ENCODE measurements around the gene HIBCH.
"Not testable (repeated sequence)": the region's sequence is repeated elsewhere in the genome, so short reads cannot be mapped to it uniquely, and the experiment has no call there.

The HIBCH gene

DNA sequence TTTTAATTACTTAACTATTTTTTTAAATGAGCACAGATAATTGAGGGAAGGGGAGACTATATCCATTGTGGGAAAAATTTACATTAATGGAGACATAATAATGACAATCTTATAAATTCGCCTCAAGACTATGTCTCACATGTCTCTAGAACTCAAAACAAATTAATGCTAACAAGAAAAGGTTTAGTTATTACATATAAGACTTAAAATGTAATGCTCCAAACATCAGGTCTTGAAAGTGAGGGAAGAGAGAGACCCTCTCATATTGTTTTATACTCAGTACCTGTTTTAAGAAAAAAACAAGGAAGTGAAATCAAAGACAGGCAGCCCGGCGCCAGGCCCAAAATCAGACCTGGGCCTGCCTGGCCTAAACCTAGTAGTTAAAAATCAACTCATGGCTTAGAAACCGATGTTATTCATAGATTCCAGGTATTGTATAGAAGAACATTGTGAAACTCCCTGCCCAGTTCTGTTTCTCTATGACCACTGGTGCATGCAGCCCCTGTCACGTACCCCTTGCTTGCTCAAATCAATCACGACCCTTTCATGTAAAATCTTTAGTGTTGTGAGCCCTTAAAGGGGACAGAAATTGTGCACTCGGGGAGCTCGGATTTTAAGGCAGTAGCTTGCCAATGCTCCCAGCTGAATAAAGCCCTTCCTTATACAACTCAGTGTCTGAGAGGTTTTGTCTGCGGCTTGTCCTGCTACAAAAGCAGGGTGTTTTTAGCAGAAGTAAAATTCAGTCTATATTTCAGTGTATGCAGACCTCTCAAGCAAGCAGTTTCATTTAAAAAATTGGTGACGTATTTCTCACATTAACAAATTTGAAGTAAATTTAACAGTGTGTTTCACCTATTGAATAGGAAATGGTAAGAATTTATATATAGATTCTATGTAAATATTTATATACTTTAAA, 161.8 kb downstream of the HIBCH start:
- not testable (repeated sequence) for DNase-seq (ENCODE audit: low read depth in 3 of 3)

DNA sequence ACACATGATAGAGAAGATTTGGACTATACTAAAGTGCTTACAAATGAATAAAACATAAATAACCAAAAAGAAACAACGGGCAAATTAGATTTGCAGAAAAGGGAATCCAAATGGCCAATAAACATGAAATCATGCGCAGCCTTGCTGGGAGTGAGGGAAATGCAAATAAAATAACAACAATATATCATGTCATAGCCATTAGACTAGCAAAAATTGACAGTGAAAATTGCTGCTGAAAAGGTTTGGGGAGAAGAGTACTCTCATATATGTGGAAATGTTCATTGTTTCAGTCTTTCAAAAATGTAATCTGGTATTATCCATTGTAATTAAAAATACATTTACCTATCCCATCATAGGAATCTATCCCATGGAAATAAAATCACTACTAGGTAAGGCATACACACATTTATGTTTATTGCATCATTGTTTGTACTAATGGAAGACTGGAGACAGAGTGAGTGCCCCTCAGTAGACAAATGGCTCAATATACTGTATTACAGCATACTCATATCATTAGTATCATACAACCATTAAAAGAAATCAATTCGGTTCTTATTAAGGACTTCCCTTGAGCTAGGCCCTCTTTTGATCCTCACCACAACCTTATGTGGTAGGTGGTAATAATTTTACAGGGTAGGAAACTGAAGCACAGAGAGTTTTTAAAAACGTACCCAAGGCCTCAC, 163.0 kb downstream of the HIBCH start:
- DNase-seq (ENCODE audit: low read depth in 3 of 3) = no peak

Measured in stimulated activated CD4-positive, alpha-beta T cell treated with anti-CD3 and anti-CD28 coated beads, TNF-alpha, amount 100 ng/mL, for 48 hours (primary cell).